K562 (cell line): ENCODE data around the gene RAB3D. TPM values are rescaled to one million over a fixed set of nuclear protein-coding genes. Genes with fewer than 3 reads are reported as not detected.

Experiments
- ATAC-seq: fragments of 200-7000 bp; cut with Tn5 transposase; 3 replicates; pipeline ENCODE4 v1.9.1; 2020; ENCODE audit warnings: moderate library complexity
- BruUV-seq: library from RNA; stranded (reverse); fragments of 400-500 nt; replicated peaks from 2 replicates; lab custom pipeline; 2021; lab: Mats Ljungman, UMichigan
- CTCF ChIA-PET: fragments of 300-600 bp; formaldehyde crosslinking; extraction: SDS; loops from one replicate; lab custom pipeline; 2021; ENCODE audit warnings: low intra/inter-chr PET ratio; lab: Yijun Ruan, JAX
- POLR2A ChIA-PET: fragments of 300-600, 350-650 bp; sonication (Branson Sonifier 250); formaldehyde crosslinking; extraction: SDS; loops from one replicate; lab custom pipeline; 2021; ENCODE audit warnings: antibody characterized with exemption, inconsistent platforms; lab: Yijun Ruan, JAX
- DNase-seq, 4 experiments: peaks; one replicate each; pipeline versions ENCODE4 v3.0.0 to v3.0.0-alpha.2; 2011 to 2018; ENCODE audit warnings: low spot score in 3 of 4, mixed read lengths in 3 of 4; ENCODE audit errors: extremely low read depth in 1 of 4
- FAIRE-seq: peaks from 2 replicates; lab custom pipeline; 2011; peaks lifted over from hg19 to GRCh38; lab: Jason Lieb, UNC
- H2AFZ ChIP-seq: 2 replicates; pipeline ENCODE4 v1.6.0; 2011; ENCODE audit warnings: low read depth, low read length, control low read depth, inconsistent platforms
- H3K27ac ChIP-seq: fragments of 200-600 bp; 3 replicates; pipeline ENCODE4 v1.8.0; 2011; ENCODE audit warnings: low read depth, mild to moderate bottlenecking, control low read depth, inconsistent platforms, low read length, moderate library complexity, mixed read lengths; ENCODE audit errors: extremely low read depth
- H3K27me3 ChIP-seq, 2 experiments: fragments of 300-600 bp in 1 of 2; 2 replicates in 1 of 2; 3 replicates in 1 of 2; pipeline versions ENCODE4 v1.6.0 to v1.8.0; 2011; ENCODE audit warnings: inconsistent platforms in 2 of 2, low read length in 2 of 2, mild to moderate bottlenecking in 1 of 2, mixed read lengths in 1 of 2, moderate library complexity in 1 of 2; ENCODE audit not compliant: control insufficient read depth in 2 of 2, insufficient read depth in 2 of 2
- H3K36me3 ChIP-seq: fragments of 300-600 bp; 3 replicates; pipeline ENCODE4 v1.8.0; 2011; ENCODE audit warnings: mild to moderate bottlenecking, low read length, inconsistent platforms; ENCODE audit not compliant: control insufficient read depth, insufficient read depth
- H3K4me1 ChIP-seq, 2 experiments: fragments of 200-600 bp in 1 of 2; replicated peaks in 1 of 2; 2 replicates in 1 of 2; 3 replicates in 1 of 2; pipeline versions ENCODE4 v1.5.1 to v1.8.0; 2011; ENCODE audit warnings: inconsistent platforms in 2 of 2, low read length in 2 of 2, mild to moderate bottlenecking in 1 of 2, mixed read lengths in 1 of 2, moderate library complexity in 1 of 2; ENCODE audit not compliant: control insufficient read depth in 2 of 2, insufficient read depth in 2 of 2
- H3K4me2 ChIP-seq: 2 replicates; pipeline ENCODE4 v1.6.1; 2011; ENCODE audit warnings: low read length, control low read depth, inconsistent platforms, mixed read lengths; ENCODE audit not compliant: insufficient read depth
- H3K4me3 ChIP-seq: fragments of 200-600 bp; sonication (generic), shearing (Covaris generic); 2 replicates; pipeline ENCODE4 v1.5.1; 2016; ENCODE audit warnings: control low read depth, inconsistent platforms
- H3K79me2 ChIP-seq: fragments of 200-600 bp; 3 replicates; pipeline ENCODE4 v1.8.0; 2011; ENCODE audit warnings: low read length, inconsistent platforms; ENCODE audit not compliant: control insufficient read depth, insufficient read depth
- H3K9ac ChIP-seq, 2 experiments: 2 replicates each; pipeline versions ENCODE4 v1.6.0 to v1.6.1; 2011; ENCODE audit warnings: low read depth in 2 of 2, low read length in 2 of 2, control low read depth in 1 of 2, inconsistent platforms in 1 of 2, mild to moderate bottlenecking in 1 of 2, mixed read lengths in 1 of 2; ENCODE audit not compliant: insufficient read depth in 1 of 2
- H3K9me1 ChIP-seq: one replicate; pipeline ENCODE4 v1.6.0; 2011; ENCODE audit warnings: inconsistent platforms, mild to moderate bottlenecking, low read length, moderate library complexity; ENCODE audit not compliant: control insufficient read depth, insufficient read depth
- H3K9me3 ChIP-seq: replicated peaks from 2 replicates; pipeline ENCODE4 v1.5.1; 2011; ENCODE audit warnings: low read depth, low read length, inconsistent platforms; ENCODE audit not compliant: control insufficient read depth, insufficient read depth
- H4K20me1 ChIP-seq: replicated peaks from 2 replicates; pipeline ENCODE4 v1.6.1; 2011; ENCODE audit warnings: low read length, inconsistent platforms, mixed read lengths; ENCODE audit not compliant: control insufficient read depth, insufficient read depth
- ARID2 ChIP-seq: fragments of 450-650 bp; IDR thresholded peaks from 2 replicates; pipeline ENCODE4 v1.6.1; 2017; ENCODE audit warnings: antibody characterized with exemption, mild to moderate bottlenecking
- DEAF1 ChIP-seq: fragments of 450-650 bp; formaldehyde crosslinking; IDR thresholded peaks from 2 replicates; pipeline ENCODE4 v1.4.0; 2020; ENCODE audit warnings: mild to moderate bottlenecking, moderate library complexity
- EGR1 ChIP-seq: fragments of 450-650 bp; conservative IDR thresholded peaks from 2 replicates; pipeline ENCODE4 v1.6.1; 2017; ENCODE audit warnings: mild to moderate bottlenecking
- MEIS2 ChIP-seq: fragments of 450-650 bp; IDR thresholded peaks from 2 replicates; pipeline ENCODE4 v1.6.1; 2014; ENCODE audit warnings: mild to moderate bottlenecking; ENCODE audit not compliant: partially characterized antibody
- RAD21 ChIP-seq, 2 experiments: fragments of 250-450 bp in 1 of 2; fragments of 450-650 bp in 1 of 2; sonication (Bioruptor Pico) in 1 of 2; formaldehyde crosslinking in 1 of 2; IDR thresholded peaks in 1 of 2; conservative IDR thresholded peaks in 1 of 2; 2 replicates each; pipeline versions ENCODE4 v1.4.0 to v1.8.0; 2020 to 2022; ENCODE audit warnings: mild to moderate bottlenecking in 2 of 2, moderate library complexity in 1 of 2
- SMC3 ChIP-seq: conservative IDR thresholded peaks from 2 replicates; pipeline ENCODE4 v1.6.1; 2011; ENCODE audit warnings: low read depth, low read length, improper control_type of control experiment; ENCODE audit not compliant: insufficient read depth
- TEAD4 ChIP-seq, 2 experiments: sonication (generic) in 1 of 2; formaldehyde crosslinking in 1 of 2; IDR thresholded peaks; 2 replicates each; pipeline versions ENCODE4 v1.6.1 to v1.8.0; 2012 to 2022; ENCODE audit warnings: borderline replicate concordance in 1 of 2, inconsistent platforms in 1 of 2, low read length in 1 of 2, mild to moderate bottlenecking in 1 of 2, missing genetic modification reagents in 1 of 2
- ZNF232 ChIP-seq: sonication (generic); formaldehyde crosslinking; IDR thresholded peaks from 2 replicates; pipeline ENCODE4 v1.8.0; 2022; ENCODE audit warnings: mild to moderate bottlenecking, missing genetic modification reagents
- ZNF407 ChIP-seq: fragments of 450-650 bp; IDR thresholded peaks from 2 replicates; pipeline ENCODE4 v1.6.1; 2016; ENCODE audit warnings: low read depth
- whole genome bisulfite sequencing: fragments of 100-300 bp; shearing (Covaris generic); methylation state at CpG from one replicate; pipeline ENCODE4 v1.1.6; 2016; ENCODE audit warnings: low coverage, mixed read lengths; ENCODE audit not compliant: insufficient coverage; ENCODE audit errors: missing lambda C conversion rate; 5-methylcytosine and 5-hydroxymethylcytosine counted together
- in situ Hi-C: fragments of 300-500 bp; cut with MboI; formaldehyde crosslinking; loops from 4 replicates; pipeline ENCODE4 v1.15.0; 2018; ENCODE audit warnings: inconsistent platforms, mixed read lengths
- intact Hi-C: fragments of 100-400 bp; cut with micrococcal nuclease; formaldehyde crosslinking; loops from 2 replicates; pipeline ENCODE4 v1.14.2; 2022
- polyA plus RNA-seq, 8 experiments: library from polyadenylated mRNA; depleted of rRNA in 4 of 8; stranded (reverse) in 5 of 8; unstranded in 3 of 8; fragments of >200 nt; fragmentation: Nextera tagmentation in 2 of 8; fragmentation: Illumina TruSeq in 1 of 8; extraction: Ambion mirVana in 2 of 8; extraction: Trizol in 1 of 8; gene quantifications; 2 replicates each; pipeline versions ENCODE4 v1.2.1 to v1.2.3, GENCODE V29; 2011 to 2014; ENCODE audit warnings: inconsistent platforms in 1 of 8, missing spikeins in 1 of 8
- total RNA-seq, 7 experiments: library from RNA; depleted of rRNA in 6 of 7; stranded (reverse); fragments of >200 nt in 6 of 7; fragmentation: Illumina TruSeq in 2 of 7; extraction: Trizol in 2 of 7; gene quantifications; 2 replicates each; pipeline versions ENCODE4 v1.2.1 to v1.2.3, GENCODE V29; 2011 to 2021; ENCODE audit warnings: low replicate concordance in 1 of 7

Gene RAB3D
- total and polyA plus RNA-seq, 9 of the 15 experiments (the other 6 are each of a cell fraction or from before 2014, with no cell fraction given): 0.34 to 3.3 (median 1.3) TPM

GRCh38 chr19:11288349-11288748 lies 51.1 kb downstream of the RAB3D start (continued):
- TF ChIP-seq SMC3 (peak; percentile 31), DEAF1 (CRISPR knock-in tag) (0 out of 2 replicates have a peak, but pooled peaks have one; percentile 22)

GRCh38 chr19:11286312-11286974 lies 53.0 kb downstream of the RAB3D start:
- H3K27me3 ChIP-seq: peaks cover 4 to 11% of the 10 kb centered on the region in 2 experiments; a peak in 4 of 5 replicates
- H3K9ac ChIP-seq: no peak overlapping the region
- FAIRE-seq: no peak
- H3K4me1 ChIP-seq: no peaks in the 10 kb centered on the region; a peak in 1 of 5 replicates
- no peaks in the 10 kb centered on the region for H3K79me2 ChIP-seq
- no peak overlapping the region for H3K4me2 ChIP-seq
- H3K9me3 ChIP-seq: no peaks in the 10 kb centered on the region
- no peak; the same call in 1 of the 3 replicates for ATAC-seq
- no peak for DNase-seq
- intact Hi-C loops (no loop called here), in situ Hi-C loops (no loop called here)
- no peaks in the 10 kb centered on the region for H4K20me1 ChIP-seq
- H3K9me1 ChIP-seq: no peaks in the 10 kb centered on the region
- no peak overlapping the region for H3K4me3 ChIP-seq
- peak overlapping the region; percentile 31; the same call in 1 of the 2 replicates for H2AFZ ChIP-seq
- CTCF ChIA-PET: interaction anchor here (0.6 to 0.8 kb wide), 2 partner anchors 24 to 149 kb away, joined by 3 to 4 read pairs; no protein-coding TSS in a partner anchor
- no TSS peak for BruUV-seq
- H3K27ac ChIP-seq: no peak overlapping the region
- POLR2A ChIA-PET: interaction anchor here (0.7 kb wide), 2 partner anchors 196 to 1128 kb away, joined by 3 to 4 read pairs; no protein-coding TSS in a partner anchor
- 2% methylated on average over 6 of the region's 6 CpGs for WGBS
- H3K36me3 ChIP-seq: no peaks in the 10 kb centered on the region
- TF ChIP-seq RAD21 (CRISPR knock-in tag; conservative IDR thresholded peaks at IDR 0.05 in 1 of 2, IDR thresholded peaks at IDR 0.05 in 1 of 2) (peak in 1 of 2 experiments; percentile 39; a peak in 2 of 4 replicates), MEIS2 (peak; percentile 53), ZNF407 (no peak), ZNF232 (CRISPR knock-in tag) (no peak), TEAD4 (IDR thresholded peaks at IDR 0.05; ENCODE audit: low read length) (no peak), TEAD4 (CRISPR knock-in tag; IDR thresholded peaks at IDR 0.05; ENCODE audit: borderline replicate concordance) (no peak), EGR1 (peak; percentile 78), ARID2 (no peak)
